GM21717 (cell line): ENCODE results near the gene IL12B.
"Not testable (repeated sequence)": the region's sequence is repeated elsewhere in the genome, so short reads cannot be mapped to it uniquely, and the experiment has no call there.

Experiments used
- ATAC-seq: cut with Tn5 transposase; IDR thresholded peaks from one replicate; pipeline ENCODE4 v1.9.1; 2021; ENCODE audit warnings: mild to moderate bottlenecking, moderate library complexity; ENCODE audit not compliant: unreplicated experiment

Gene IL12B

GRCh38 chr5:159297300-159297699, 33.0 kb downstream of the IL12B start:
- not testable (repeated sequence) for ATAC-seq

DNA sequence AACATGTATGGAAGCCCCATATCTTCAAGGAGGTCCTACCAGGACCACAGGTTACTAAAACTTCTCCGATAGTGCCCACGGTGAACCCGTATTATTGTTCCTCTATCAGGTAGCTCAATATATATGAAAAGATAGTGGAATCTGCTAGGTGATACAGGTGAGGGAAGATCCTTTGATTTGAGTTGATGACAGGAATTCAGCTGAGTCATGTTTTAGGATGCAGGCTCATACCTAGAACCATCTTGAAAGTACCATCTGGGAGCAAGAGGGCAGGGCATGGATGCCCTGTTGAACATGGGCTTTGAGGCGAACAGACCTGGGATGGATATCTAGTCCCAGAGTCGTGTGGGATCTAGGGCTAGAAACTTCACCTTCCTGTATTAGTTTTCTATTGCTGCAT, 35.4 kb downstream of the IL12B start:
- ATAC-seq: no peak

DNA sequence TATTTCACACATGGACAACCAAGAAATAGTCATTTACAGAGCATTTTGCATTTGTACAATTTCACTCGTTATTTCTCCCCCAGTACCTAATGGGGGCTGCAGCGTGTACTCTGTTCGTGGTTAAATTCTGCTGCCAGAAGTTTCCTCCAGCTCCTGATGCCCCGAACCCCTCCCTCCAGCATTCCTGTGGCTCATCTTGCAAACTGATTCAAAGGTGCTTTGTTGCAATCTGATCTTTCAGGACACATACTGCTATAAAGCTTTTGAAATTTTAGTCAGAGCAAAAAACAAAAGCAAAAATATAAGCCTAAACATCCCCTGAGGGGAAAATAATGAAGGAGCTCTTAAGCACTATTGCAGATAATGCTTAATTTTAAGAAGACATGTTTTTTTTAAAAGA, 39.5 kb downstream of the IL12B start:
- no peak for ATAC-seq

GRCh38 chr5:159286420-159287035, 43.8 kb downstream of the IL12B start:
- ATAC-seq: no peak

- no peak for ATAC-seq
Observed at GRCh38 chr5:159274676-159275075, 55.6 kb downstream of the IL12B start.

DNA sequence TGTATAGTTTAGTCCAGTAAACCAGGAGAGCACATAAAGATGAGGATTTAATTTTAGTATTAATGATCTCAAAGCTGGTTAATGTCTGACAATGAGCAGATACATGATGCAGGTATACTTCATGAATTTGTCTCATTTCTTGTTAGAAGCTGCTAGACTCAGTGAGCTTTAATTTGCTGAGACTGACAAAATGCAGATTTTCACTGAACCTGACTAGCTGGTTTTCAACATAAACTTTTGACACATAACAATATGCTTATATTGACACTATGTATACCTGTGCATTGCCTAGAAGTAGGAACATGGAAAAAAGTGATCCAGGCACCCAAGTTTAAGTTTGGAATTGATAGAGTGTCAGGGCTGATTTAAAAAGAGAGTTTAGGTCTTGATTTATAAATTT, 56.4 kb downstream of the IL12B start:
- no peak for ATAC-seq

DNA sequence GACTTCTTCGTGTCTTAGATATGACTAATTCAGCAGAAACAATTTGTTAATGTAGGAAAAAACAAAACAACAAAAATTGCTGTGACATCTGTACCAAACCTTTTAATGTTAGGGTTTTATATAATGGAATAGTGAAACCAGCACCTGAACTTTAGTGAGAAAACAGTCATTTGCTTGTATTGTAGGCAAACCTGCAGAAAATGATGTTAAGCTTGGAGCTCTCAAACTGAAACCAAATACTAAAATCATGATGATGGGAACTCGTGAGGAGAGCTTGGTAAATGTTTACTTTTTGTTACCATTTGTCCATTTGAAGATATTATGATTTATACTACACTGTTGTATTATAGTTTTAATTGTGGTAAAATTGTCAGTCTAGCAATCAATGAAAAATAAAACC, 60.6 kb downstream of the IL12B start:
- no peak for ATAC-seq

- ATAC-seq: not testable (repeated sequence)
Observed at GRCh38 chr5:159266764-159267163, 63.5 kb downstream of the IL12B start.
